Lower leg skin (tissue), 4 donors: ENCODE results near the gene CLPTM1. TPM values are rescaled to one million over a fixed set of nuclear protein-coding genes. Genes with fewer than 3 reads are reported as not detected.
"Not testable (repeated sequence)": the region's sequence is repeated elsewhere in the genome, so short reads cannot be mapped to it uniquely, and the experiment has no call there.

Source experiments
- DNase-seq, 2 donors: peaks; one replicate each; pipeline ENCODE4 v3.0.0-alpha.2; 2019; ENCODE audit warnings: low spot score in 2 of 2
- H3K4me3 ChIP-seq: fragments of 200-600 bp; sonication (generic); 2 replicates; pipeline ENCODE4 v1.5.1; 2017; ENCODE audit warnings: mild to moderate bottlenecking, low read depth; ENCODE audit not compliant: poor library complexity, severe bottlenecking
- CTCF ChIP-seq, 3 donors: fragments of 450-650 bp; IDR thresholded peaks; one replicate each; pipeline ENCODE4 v1.5.1; 2016; ENCODE audit warnings: antibody characterized with exemption in 3 of 3, mild to moderate bottlenecking in 3 of 3, moderate library complexity in 2 of 3
- POLR2A ChIP-seq, 2 donors: fragments of 450-650 bp; IDR thresholded peaks; one replicate each; pipeline ENCODE4 v1.6.1; 2016 to 2017; ENCODE audit warnings: antibody characterized with exemption in 2 of 2, mild to moderate bottlenecking in 1 of 2, moderate library complexity in 1 of 2
- WGBS, 2 donors: methylation state at CpG; one replicate each; pipeline ENCODE4 v1.1.5; 2018; 5-methylcytosine and 5-hydroxymethylcytosine counted together
- intact Hi-C: fragments of 100-400 bp; cut with DNase I; formaldehyde crosslinking; loops from one replicate; pipeline ENCODE4 v1.15.0; 2023; ENCODE audit warnings: low total_unique reads
- total RNA-seq, 4 donors: library from RNA; depleted of rRNA; stranded (reverse); fragments of >200 nt; gene quantifications; one replicate each; pipeline ENCODE4 v1.1.0, GENCODE V29; 2016

Gene CLPTM1
- total RNA-seq, 4 donors from 2014 or later, result 78.5 to 103 (median 94.2) TPM

- WGBS, 2 donors, result 84 to 96% methylated on average over 4 of the region's 4 CpGs
- no peak overlapping the region for H3K4me3 ChIP-seq
- intact Hi-C loops, result no loop called here
- no peak for DNase-seq
- no peak for TF ChIP-seq POLR2A (IDR thresholded peaks at IDR 0.05)
- TF ChIP-seq CTCF (IDR thresholded peaks at IDR 0.05), result no peak
These were observed 13.5 kb downstream of the CLPTM1 start for GRCh38 chr19:44968670-44969069.

DNA sequence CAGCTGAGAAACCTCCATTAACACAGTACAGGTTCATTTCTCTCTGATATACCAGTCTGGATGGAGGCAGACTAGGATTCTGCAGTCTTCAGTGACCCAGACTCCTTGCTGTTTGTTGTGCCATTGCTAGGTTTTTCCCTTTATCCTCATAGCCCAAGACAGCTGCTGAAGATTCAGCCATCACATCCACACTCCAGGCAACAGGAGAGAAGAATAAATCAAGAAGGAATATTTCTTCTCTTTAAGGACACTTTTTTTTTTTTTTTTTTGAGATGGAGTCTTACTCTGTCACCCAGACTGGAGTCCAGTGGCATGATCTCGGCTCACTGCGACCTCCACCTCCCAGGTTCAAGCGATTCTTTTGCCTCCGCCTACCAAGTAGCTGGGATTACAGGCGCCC, 14.3 kb downstream of the CLPTM1 start:
- no peak for TF ChIP-seq CTCF (IDR thresholded peaks at IDR 0.05)
- TF ChIP-seq POLR2A (IDR thresholded peaks at IDR 0.05), result no peak
- intact Hi-C loops, result no loop called here
- H3K4me3 ChIP-seq, result no peak overlapping the region
- 98 to 99% methylated on average over 5 of the region's 5 CpGs for WGBS, 2 donors
- DNase-seq, result no peak

- intact Hi-C loops, result not testable (repeated sequence)
- 83 to 94% methylated on average over 6 of the region's 6 CpGs for WGBS, 2 donors
These were observed 16.3 kb downstream of the CLPTM1 start for GRCh38 chr19:44971451-44971850.

DNA sequence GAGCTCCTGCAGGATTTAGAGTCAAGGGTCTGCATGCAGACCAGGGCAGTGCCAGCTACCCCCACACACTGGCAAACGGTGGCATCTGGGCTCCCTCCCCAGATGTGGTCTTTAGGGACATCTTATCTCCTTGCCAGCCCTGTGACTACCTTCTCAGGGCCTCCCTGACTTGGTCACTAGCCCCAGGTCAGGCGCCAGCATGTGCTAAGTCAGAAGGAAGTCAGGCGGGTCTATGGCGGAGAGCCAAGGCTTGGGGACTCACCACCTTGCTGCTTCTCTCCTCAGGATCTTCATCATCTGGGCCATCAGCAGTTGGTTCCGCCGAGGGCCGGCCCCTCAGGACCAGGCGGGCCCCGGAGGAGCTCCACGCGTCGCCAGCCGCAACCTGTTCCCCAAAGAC, 17.6 kb downstream of the CLPTM1 start:
- no peak for DNase-seq
- TF ChIP-seq CTCF (IDR thresholded peaks at IDR 0.05), result no peak
- TF ChIP-seq POLR2A (IDR thresholded peaks at IDR 0.05), result no peak
- intact Hi-C loops, result no loop called here
- WGBS, 2 donors, result 92 to 98% methylated on average over 7 to 13 of the region's 13 CpGs
- H3K4me3 ChIP-seq, result no peak overlapping the region

More at GRCh38 chr19:44971451-44971850, 16.3 kb downstream of the CLPTM1 start:
- DNase-seq, H3K4me3 ChIP-seq: not testable (repeated sequence)

- intact Hi-C loops, result no loop called here
- DNase-seq, result no peak
- 93 to 95% methylated on average over 21 of the region's 21 CpGs for WGBS, 2 donors
- TF ChIP-seq CTCF (IDR thresholded peaks at IDR 0.05) (no peak), POLR2A (IDR thresholded peaks at IDR 0.05) (no peak)
- no peak overlapping the region for H3K4me3 ChIP-seq
These were observed 19.0 kb downstream of the CLPTM1 start for GRCh38 chr19:44973982-44974735.

DNA sequence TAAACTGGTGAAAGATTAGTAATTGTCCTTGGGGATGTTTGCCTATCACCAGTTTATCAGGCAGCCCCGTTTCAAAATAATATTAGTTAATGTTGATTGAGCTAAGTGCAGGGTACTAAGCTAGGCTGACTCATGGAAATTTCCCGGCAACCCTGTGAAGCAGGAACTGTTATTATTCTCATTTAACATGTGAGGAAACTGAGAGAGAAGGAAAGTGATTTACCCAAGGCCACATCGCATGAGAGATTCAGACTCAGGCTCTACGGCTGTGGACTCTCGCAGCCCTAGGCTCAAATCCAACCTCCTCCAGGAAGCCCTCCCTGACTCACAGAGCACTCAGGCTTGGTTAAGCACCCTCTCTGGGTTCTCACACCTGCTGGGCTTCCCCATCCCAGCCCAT, 19.7 kb downstream of the CLPTM1 start:
- intact Hi-C loops, result no loop called here
- whole genome bisulfite sequencing, 2 donors, result 86 to 92% methylated on average over 5 of the region's 5 CpGs
- TF ChIP-seq CTCF (IDR thresholded peaks at IDR 0.05) (no peak), POLR2A (IDR thresholded peaks at IDR 0.05) (no peak)
- DNase-seq, result no peak
- no peak overlapping the region for H3K4me3 ChIP-seq
